K562 (cell line): ENCODE data around the gene PUSL1. TPM values are rescaled to one million over a fixed set of nuclear protein-coding genes. Genes with fewer than 3 reads are reported as not detected.

ENCODE experiments used
- BCL6 ChIP-seq: fragments of 250-450 bp; sonication (Bioruptor Pico); IDR thresholded peaks from 2 replicates; pipeline ENCODE4 v1.4.0; 2020
- C11orf30 ChIP-seq: fragments of 450-650 bp; IDR thresholded peaks from 2 replicates; pipeline ENCODE4 v1.6.1; 2016; ENCODE audit warnings: low read depth, mild to moderate bottlenecking
- CTBP1 ChIP-seq: fragments of 450-650 bp; IDR thresholded peaks from 2 replicates; pipeline ENCODE4 v1.6.1; 2016; ENCODE audit warnings: borderline replicate concordance
- EGR1 ChIP-seq: fragments of 450-650 bp; conservative IDR thresholded peaks from 2 replicates; pipeline ENCODE4 v1.6.1; 2017; ENCODE audit warnings: mild to moderate bottlenecking
- EP300 ChIP-seq: IDR thresholded peaks from 2 replicates; pipeline ENCODE4 v1.6.1; 2012; ENCODE audit warnings: low read length, improper control_type of control experiment
- MCM2 ChIP-seq: fragments of 450-650 bp; IDR thresholded peaks from 2 replicates; pipeline ENCODE4 v1.6.1; 2017; ENCODE audit warnings: low read depth, mild to moderate bottlenecking
- RBM39 ChIP-seq: fragments of 200-400 bp; formaldehyde crosslinking; optimal IDR thresholded peaks from 2 replicates; pipeline ENCODE3; 2018; ENCODE audit warnings: low read depth, low read length
- SMAD1 ChIP-seq: fragments of 150-350 bp; IDR thresholded peaks from 2 replicates; pipeline ENCODE4 v1.6.1; 2014; ENCODE audit warnings: low read length, low read depth; ENCODE audit not compliant: partially characterized antibody
- STAG1 ChIP-seq: sonication (generic); formaldehyde crosslinking; IDR thresholded peaks from 2 replicates; pipeline ENCODE4 v1.5.0; 2020; ENCODE audit warnings: missing genetic modification reagents, borderline replicate concordance
- ZNF140 ChIP-seq: fragments of 250-450 bp; sonication (Bioruptor Pico); IDR thresholded peaks from 2 replicates; pipeline ENCODE4 v1.8.0; 2021; ENCODE audit warnings: moderate library complexity, mild to moderate bottlenecking, inconsistent platforms
- polyA plus RNA-seq, 8 experiments: library from polyadenylated mRNA; depleted of rRNA in 4 of 8; stranded (reverse) in 5 of 8; unstranded in 3 of 8; fragments of >200 nt; fragmentation: Nextera tagmentation in 2 of 8; fragmentation: Illumina TruSeq in 1 of 8; extraction: Ambion mirVana in 2 of 8; extraction: Trizol in 1 of 8; gene quantifications; 2 replicates each; pipeline versions ENCODE4 v1.2.1 to v1.2.3, GENCODE V29; 2011 to 2014; ENCODE audit warnings: inconsistent platforms in 1 of 8, missing spikeins in 1 of 8
- total RNA-seq, 7 experiments: library from RNA; depleted of rRNA in 6 of 7; stranded (reverse); fragments of >200 nt in 6 of 7; fragmentation: Illumina TruSeq in 2 of 7; extraction: Trizol in 2 of 7; gene quantifications; 2 replicates each; pipeline versions ENCODE4 v1.2.1 to v1.2.3, GENCODE V29; 2011 to 2021; ENCODE audit warnings: low replicate concordance in 1 of 7
- TF ChIP-seq, protein P1 (sequence below): fragments of 250-450 bp; sonication (Bioruptor Pico); IDR thresholded peaks from 2 replicates; pipeline ENCODE4 v1.5.0; 2020; ENCODE audit warnings: mild to moderate bottlenecking
- TF ChIP-seq, protein P2 (sequence below): fragments of 250-450 bp; sonication (Bioruptor Pico); IDR thresholded peaks from 2 replicates; pipeline ENCODE4 v1.8.0; 2022; ENCODE audit warnings: moderate library complexity, mild to moderate bottlenecking, inconsistent platforms
- TF ChIP-seq, protein P3 (sequence below): sonication (generic); formaldehyde crosslinking; IDR thresholded peaks from 2 replicates; pipeline ENCODE4 v1.9.0; 2022; ENCODE audit warnings: mild to moderate bottlenecking, missing genetic modification reagents
- TF ChIP-seq, protein P4 (sequence below): fragments of 250-450 bp; sonication (Bioruptor Pico); IDR thresholded peaks from 2 replicates; pipeline ENCODE4 v1.4.0; 2020; ENCODE audit warnings: mild to moderate bottlenecking, moderate library complexity, borderline replicate concordance
- TF ChIP-seq, protein P5 (sequence below): fragments of 250-450 bp; sonication (Bioruptor Pico); IDR thresholded peaks from 2 replicates; pipeline ENCODE4 v1.8.0; 2021; ENCODE audit warnings: moderate library complexity, mild to moderate bottlenecking, inconsistent platforms
- TF ChIP-seq, protein P6 (sequence below): fragments of 250-450 bp; sonication (Bioruptor Pico); IDR thresholded peaks from 2 replicates; pipeline ENCODE4 v1.8.0; 2021; ENCODE audit warnings: moderate library complexity, mild to moderate bottlenecking, inconsistent platforms
- TF ChIP-seq, protein P7 (sequence below): fragments of 450-650 bp; formaldehyde crosslinking; IDR thresholded peaks from 2 replicates; pipeline ENCODE4 v1.4.0; 2022; ENCODE audit warnings: missing genetic modification characterization

The PUSL1 gene
- total and polyA plus RNA-seq, 9 of the 15 experiments (the other 6 are each of a cell fraction or from before 2014, with no cell fraction given) = 0.62 to 86.9 (median 13.6) TPM

DNA sequence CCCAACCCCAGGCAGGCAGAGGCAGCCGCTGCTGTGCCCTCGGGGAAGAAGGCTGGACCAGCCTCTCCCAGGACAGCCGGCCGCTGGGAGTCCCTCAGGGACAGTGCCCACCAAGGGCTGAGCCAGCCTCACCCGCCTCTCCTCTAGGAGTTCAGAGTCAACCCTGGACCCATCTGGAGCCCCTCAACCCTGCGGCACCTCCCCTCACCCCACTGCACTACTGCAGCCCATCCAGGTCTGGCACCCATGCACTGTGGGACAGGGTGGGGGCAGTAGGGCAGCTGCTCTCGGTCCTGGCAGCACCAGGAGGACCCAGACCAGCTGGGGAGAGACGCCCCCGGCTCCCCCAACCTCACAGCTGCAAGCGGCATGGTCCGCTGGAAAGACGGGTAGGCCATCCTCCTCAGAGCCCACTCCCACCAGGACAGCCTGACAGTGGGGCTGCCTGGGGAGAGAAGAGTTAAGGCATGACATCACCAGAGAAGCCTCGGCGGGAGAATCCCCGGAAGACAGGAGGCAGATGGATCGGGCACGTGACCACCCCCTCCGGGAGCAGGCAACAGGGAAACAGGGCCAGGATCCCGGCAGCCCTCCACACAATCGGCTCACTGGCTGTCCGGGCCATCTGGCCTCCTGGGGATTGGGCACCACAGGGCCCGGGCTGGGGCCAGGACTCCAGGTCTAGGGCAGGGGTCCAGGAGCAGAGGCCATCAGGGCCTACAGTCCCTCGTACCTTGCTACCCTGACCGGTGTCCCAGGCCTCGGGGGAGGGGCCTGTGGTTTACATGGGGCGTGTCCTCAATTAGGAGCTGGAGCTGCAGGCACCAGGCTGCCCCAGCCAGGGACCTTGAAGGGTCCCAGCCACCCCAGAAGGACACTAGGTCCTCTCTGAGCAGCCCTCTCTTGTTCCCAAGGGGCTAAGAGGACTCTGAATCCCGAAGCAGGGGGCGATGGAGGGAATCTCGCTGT lies 3.8 kb upstream of the PUSL1 start (continued):
- TF ChIP-seq, protein P1, sequence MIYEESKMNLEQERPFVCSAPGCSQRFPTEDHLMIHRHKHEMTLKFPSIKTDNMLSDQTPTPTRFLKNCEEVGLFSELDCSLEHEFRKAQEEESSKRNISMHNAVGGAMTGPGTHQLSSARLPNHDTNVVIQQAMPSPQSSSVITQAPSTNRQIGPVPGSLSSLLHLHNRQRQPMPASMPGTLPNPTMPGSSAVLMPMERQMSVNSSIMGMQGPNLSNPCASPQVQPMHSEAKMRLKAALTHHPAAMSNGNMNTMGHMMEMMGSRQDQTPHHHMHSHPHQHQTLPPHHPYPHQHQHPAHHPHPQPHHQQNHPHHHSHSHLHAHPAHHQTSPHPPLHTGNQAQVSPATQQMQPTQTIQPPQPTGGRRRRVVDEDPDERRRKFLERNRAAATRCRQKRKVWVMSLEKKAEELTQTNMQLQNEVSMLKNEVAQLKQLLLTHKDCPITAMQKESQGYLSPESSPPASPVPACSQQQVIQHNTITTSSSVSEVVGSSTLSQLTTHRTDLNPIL (CRISPR knock-in tag) = no peak
- TF ChIP-seq, protein P2, sequence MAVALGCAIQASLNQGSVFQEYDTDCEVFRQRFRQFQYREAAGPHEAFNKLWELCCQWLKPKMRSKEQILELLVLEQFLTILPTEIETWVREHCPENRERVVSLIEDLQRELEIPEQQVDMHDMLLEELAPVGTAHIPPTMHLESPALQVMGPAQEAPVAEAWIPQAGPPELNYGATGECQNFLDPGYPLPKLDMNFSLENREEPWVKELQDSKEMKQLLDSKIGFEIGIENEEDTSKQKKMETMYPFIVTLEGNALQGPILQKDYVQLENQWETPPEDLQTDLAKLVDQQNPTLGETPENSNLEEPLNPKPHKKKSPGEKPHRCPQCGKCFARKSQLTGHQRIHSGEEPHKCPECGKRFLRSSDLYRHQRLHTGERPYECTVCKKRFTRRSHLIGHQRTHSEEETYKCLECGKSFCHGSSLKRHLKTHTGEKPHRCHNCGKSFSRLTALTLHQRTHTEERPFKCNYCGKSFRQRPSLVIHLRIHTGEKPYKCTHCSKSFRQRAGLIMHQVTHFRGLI (CRISPR knock-in tag) = no peak
- TF ChIP-seq BCL6 (CRISPR knock-in tag) (no peak), C11orf30 (no peak), STAG1 (CRISPR knock-in tag) (no peak), ZNF140 (CRISPR knock-in tag) (no peak), RBM39 (no peak), EP300 (no peak), CTBP1 (no peak; the same call in 1 of the 2 replicates), MCM2 (no peak), EGR1 (no peak), SMAD1 (no peak)
- TF ChIP-seq, protein P3, sequence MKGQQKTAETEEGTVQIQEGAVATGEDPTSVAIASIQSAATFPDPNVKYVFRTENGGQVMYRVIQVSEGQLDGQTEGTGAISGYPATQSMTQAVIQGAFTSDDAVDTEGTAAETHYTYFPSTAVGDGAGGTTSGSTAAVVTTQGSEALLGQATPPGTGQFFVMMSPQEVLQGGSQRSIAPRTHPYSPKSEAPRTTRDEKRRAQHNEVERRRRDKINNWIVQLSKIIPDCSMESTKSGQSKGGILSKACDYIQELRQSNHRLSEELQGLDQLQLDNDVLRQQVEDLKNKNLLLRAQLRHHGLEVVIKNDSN (CRISPR knock-in tag) = peak; percentile 96
- TF ChIP-seq, protein P4, sequence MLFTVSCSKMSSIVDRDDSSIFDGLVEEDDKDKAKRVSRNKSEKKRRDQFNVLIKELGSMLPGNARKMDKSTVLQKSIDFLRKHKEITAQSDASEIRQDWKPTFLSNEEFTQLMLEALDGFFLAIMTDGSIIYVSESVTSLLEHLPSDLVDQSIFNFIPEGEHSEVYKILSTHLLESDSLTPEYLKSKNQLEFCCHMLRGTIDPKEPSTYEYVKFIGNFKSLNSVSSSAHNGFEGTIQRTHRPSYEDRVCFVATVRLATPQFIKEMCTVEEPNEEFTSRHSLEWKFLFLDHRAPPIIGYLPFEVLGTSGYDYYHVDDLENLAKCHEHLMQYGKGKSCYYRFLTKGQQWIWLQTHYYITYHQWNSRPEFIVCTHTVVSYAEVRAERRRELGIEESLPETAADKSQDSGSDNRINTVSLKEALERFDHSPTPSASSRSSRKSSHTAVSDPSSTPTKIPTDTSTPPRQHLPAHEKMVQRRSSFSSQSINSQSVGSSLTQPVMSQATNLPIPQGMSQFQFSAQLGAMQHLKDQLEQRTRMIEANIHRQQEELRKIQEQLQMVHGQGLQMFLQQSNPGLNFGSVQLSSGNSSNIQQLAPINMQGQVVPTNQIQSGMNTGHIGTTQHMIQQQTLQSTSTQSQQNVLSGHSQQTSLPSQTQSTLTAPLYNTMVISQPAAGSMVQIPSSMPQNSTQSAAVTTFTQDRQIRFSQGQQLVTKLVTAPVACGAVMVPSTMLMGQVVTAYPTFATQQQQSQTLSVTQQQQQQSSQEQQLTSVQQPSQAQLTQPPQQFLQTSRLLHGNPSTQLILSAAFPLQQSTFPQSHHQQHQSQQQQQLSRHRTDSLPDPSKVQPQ = no peak
- TF ChIP-seq, protein P5, sequence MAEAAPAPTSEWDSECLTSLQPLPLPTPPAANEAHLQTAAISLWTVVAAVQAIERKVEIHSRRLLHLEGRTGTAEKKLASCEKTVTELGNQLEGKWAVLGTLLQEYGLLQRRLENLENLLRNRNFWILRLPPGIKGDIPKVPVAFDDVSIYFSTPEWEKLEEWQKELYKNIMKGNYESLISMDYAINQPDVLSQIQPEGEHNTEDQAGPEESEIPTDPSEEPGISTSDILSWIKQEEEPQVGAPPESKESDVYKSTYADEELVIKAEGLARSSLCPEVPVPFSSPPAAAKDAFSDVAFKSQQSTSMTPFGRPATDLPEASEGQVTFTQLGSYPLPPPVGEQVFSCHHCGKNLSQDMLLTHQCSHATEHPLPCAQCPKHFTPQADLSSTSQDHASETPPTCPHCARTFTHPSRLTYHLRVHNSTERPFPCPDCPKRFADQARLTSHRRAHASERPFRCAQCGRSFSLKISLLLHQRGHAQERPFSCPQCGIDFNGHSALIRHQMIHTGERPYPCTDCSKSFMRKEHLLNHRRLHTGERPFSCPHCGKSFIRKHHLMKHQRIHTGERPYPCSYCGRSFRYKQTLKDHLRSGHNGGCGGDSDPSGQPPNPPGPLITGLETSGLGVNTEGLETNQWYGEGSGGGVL = no peak
- TF ChIP-seq, protein P6, sequence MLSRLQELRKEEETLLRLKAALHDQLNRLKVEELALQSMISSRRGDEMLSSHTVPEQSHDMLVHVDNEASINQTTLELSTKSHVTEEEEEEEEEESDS (CRISPR knock-in tag) = no peak
- TF ChIP-seq, protein P7, sequence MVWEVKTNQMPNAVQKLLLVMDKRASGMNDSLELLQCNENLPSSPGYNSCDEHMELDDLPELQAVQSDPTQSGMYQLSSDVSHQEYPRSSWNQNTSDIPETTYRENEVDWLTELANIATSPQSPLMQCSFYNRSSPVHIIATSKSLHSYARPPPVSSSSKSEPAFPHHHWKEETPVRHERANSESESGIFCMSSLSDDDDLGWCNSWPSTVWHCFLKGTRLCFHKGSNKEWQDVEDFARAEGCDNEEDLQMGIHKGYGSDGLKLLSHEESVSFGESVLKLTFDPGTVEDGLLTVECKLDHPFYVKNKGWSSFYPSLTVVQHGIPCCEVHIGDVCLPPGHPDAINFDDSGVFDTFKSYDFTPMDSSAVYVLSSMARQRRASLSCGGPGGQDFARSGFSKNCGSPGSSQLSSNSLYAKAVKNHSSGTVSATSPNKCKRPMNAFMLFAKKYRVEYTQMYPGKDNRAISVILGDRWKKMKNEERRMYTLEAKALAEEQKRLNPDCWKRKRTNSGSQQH (CRISPR knock-in tag) = no peak
